Esophagus squamous epithelium (tissue), 4 donors: ENCODE measurements around the gene ITGB3.

Experiments used
- POLR2A ChIP-seq, 4 donors: fragments of 450-650 bp; IDR thresholded peaks; one replicate each; pipeline ENCODE4 v1.6.1; 2017; ENCODE audit warnings: antibody characterized with exemption in 4 of 4, mild to moderate bottlenecking in 4 of 4, moderate library complexity in 3 of 4
- TF ChIP-seq, protein P1 (sequence below), 6 experiments: fragments of 450-650 bp in 4 of 6; fragments of 200-600 bp in 2 of 6; sonication (generic) in 2 of 6; IDR thresholded peaks; one replicate each; pipeline ENCODE4 v1.5.1; 2016 to 2019; ENCODE audit warnings: antibody characterized with exemption in 6 of 6, mild to moderate bottlenecking in 4 of 6, moderate library complexity in 4 of 6

DNA sequence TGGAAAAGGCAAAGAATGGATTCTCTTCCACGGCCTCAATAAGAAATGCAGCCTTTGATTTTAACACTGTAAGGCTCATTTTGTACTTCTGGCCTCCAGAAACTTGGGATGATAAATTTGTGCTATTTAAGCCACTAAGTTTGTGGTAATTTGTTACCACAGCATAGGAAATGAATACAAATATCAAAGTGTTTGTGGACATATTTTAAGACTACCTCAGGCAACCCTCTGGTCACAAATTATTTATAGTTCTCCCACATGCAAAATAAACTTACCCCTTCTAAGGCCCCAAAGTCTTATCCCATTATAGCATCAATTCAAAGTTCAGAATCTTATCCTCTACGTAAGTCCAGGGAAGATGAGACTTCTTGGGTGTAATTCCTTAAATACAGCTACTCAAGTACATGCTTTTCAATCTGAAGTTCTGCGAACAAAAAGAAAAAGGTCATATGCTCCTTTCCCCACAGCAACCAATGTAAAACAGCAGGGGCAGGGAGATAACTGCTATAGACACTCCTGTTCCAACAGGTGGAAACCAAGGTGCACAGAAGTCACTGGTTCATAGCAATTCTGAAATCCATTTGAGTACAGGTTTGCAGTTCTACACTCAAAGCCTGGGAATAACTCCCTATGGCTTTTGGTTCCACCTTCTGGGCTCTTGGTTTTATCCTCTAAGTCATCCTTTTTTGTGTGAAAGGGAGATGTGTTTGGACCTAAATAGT lies 64.7 kb downstream of the ITGB3 start:
- TF ChIP-seq, protein P1, sequence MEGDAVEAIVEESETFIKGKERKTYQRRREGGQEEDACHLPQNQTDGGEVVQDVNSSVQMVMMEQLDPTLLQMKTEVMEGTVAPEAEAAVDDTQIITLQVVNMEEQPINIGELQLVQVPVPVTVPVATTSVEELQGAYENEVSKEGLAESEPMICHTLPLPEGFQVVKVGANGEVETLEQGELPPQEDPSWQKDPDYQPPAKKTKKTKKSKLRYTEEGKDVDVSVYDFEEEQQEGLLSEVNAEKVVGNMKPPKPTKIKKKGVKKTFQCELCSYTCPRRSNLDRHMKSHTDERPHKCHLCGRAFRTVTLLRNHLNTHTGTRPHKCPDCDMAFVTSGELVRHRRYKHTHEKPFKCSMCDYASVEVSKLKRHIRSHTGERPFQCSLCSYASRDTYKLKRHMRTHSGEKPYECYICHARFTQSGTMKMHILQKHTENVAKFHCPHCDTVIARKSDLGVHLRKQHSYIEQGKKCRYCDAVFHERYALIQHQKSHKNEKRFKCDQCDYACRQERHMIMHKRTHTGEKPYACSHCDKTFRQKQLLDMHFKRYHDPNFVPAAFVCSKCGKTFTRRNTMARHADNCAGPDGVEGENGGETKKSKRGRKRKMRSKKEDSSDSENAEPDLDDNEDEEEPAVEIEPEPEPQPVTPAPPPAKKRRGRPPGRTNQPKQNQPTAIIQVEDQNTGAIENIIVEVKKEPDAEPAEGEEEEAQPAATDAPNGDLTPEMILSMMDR (IDR thresholded peaks at IDR 0.05): no peak
- no peak for TF ChIP-seq POLR2A (IDR thresholded peaks at IDR 0.05)
